ENCODE results near the gene TLN1. TPM values are rescaled to one million over a fixed set of nuclear protein-coding genes. Genes with fewer than 3 reads are reported as not detected.

TLN1 gene
- total RNA-seq, 1 donor from 2014 or later, result 114 TPM

GRCh38 chr9:35679766-35680330 lies 52.1 kb downstream of the TLN1 start:
- TF ChIP-seq, protein P1, sequence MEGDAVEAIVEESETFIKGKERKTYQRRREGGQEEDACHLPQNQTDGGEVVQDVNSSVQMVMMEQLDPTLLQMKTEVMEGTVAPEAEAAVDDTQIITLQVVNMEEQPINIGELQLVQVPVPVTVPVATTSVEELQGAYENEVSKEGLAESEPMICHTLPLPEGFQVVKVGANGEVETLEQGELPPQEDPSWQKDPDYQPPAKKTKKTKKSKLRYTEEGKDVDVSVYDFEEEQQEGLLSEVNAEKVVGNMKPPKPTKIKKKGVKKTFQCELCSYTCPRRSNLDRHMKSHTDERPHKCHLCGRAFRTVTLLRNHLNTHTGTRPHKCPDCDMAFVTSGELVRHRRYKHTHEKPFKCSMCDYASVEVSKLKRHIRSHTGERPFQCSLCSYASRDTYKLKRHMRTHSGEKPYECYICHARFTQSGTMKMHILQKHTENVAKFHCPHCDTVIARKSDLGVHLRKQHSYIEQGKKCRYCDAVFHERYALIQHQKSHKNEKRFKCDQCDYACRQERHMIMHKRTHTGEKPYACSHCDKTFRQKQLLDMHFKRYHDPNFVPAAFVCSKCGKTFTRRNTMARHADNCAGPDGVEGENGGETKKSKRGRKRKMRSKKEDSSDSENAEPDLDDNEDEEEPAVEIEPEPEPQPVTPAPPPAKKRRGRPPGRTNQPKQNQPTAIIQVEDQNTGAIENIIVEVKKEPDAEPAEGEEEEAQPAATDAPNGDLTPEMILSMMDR (conservative IDR thresholded peaks at IDR 0.05; ENCODE audit: low read depth, low read length), result no peak
- no peak overlapping the region for H3K4me3 ChIP-seq (ENCODE audit: low read depth, low read length)
- no peak for DNase-seq (ENCODE audit: low read depth)

DNA sequence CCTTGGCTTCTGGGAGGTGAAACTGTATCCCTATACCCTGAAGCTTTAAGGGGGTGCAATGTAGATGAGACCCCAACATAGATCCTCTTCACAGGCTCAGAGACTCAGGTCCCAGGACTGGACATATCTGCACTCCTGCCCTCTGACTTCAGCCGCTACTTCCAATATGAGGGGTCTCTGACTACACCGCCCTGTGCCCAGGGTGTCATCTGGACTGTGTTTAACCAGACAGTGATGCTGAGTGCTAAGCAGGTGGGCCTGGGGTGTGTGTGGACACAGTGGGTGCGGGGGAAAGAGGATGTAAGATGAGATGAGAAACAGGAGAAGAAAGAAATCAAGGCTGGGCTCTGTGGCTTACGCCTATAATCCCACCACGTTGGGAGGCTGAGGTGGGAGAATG lies 52.9 kb downstream of the TLN1 start:
- DNase-seq (ENCODE audit: low read depth), result no peak
- H3K4me3 ChIP-seq (ENCODE audit: low read depth, low read length), result no peak overlapping the region
- TF ChIP-seq, protein P1 (conservative IDR thresholded peaks at IDR 0.05; ENCODE audit: low read depth, low read length), result no peak

GRCh38 chr9:35675732-35676392 lies 56.1 kb downstream of the TLN1 start:
- TF ChIP-seq, protein P1 (conservative IDR thresholded peaks at IDR 0.05; ENCODE audit: low read depth, low read length), result no peak
- no peak for DNase-seq (ENCODE audit: low read depth)

DNA sequence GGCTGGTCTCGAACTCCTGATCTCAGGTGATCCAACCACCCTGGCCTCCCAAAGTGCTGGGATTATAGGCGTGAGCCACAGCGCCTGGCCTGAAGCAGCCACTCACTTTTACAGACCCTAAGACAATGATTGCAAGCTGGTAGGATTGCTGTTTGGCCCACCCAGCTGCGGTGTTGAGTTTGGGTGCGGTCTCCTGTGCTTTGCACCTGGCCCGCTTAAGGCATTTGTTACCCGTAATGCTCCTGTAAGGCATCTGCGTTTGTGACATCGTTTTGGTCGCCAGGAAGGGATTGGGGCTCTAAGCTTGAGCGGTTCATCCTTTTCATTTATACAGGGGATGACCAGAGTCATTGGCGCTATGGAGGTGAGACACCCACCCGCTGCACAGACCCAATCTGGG lies 56.8 kb downstream of the TLN1 start:
- H3K4me3 ChIP-seq (ENCODE audit: low read depth, low read length), result peak overlapping the region; percentile 62
- DNase-seq (ENCODE audit: low read depth), result no peak
- TF ChIP-seq, protein P1 (conservative IDR thresholded peaks at IDR 0.05; ENCODE audit: low read depth, low read length), result no peak

More at GRCh38 chr9:35675732-35676392, 56.1 kb downstream of the TLN1 start:
- H3K4me3 ChIP-seq (ENCODE audit: low read depth, low read length), result peak overlapping the region; percentile 62

GRCh38 chr9:35674025-35674361 lies 58.0 kb downstream of the TLN1 start:
- H3K4me3 ChIP-seq (ENCODE audit: low read depth, low read length), result peak overlapping the region; percentile 20
- DNase-seq (ENCODE audit: low read depth), result no peak
- TF ChIP-seq, protein P1 (conservative IDR thresholded peaks at IDR 0.05; ENCODE audit: low read depth, low read length), result no peak

DNA sequence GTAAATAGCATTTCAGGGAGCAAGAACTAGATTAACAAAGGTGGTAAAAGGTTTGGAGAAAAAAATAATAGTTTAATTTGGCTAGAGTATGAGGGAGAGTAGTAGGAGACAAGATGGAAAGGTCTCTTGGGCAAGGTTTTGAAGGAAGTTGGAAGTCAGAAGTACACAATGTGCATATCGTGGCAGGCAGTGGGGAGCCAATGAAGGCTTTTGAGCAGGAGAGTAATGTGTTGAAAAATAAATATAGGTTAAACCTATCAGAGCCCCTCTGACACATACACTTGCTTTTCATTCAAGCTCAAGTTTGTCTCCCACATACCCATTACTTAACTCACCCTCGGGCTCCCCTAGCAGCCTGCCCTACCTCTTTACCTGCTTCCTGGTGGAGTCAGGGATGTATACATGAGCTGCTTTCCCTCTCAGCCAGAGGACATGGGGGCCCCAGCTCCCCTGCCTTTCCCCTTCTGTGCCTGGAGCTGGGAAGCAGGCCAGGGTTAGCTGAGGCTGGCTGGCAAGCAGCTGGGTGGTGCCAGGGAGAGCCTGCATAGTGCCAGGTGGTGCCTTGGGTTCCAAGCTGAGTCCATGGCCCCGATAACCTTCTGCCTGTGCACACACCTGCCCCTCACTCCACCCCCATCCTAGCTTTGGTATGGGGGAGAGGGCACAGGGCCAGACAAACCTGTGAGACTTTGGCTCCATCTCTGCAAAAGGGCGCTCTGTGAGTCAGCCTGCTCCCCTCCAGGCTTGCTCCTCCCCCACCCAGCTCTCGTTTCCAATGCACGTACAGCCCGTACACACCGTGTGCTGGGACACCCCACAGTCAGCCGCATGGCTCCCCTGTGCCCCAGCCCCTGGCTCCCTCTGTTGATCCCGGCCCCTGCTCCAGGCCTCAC lies 58.6 kb downstream of the TLN1 start, which contains the start of gene CA9:
CA9 (plus strand) TSS at position 797 of the 893 bp plus-strand sequence; CDS start at position 829, 32 bp downstream.
- no peak for DNase-seq (ENCODE audit: low read depth)
- TF ChIP-seq, protein P1 (conservative IDR thresholded peaks at IDR 0.05; ENCODE audit: low read depth, low read length), result no peak
- peak within 1 kb of the TSS; percentile 20 for H3K4me3 ChIP-seq (ENCODE audit: low read depth, low read length)

Data from epithelial cell of proximal tubule (primary cell).